GM21717 (cell line): Measurements from ENCODE around the gene DPP3.

Source experiments
- ATAC-seq: cut with Tn5 transposase; IDR thresholded peaks from one replicate; pipeline ENCODE4 v1.9.1; 2021; ENCODE audit warnings: mild to moderate bottlenecking, moderate library complexity; ENCODE audit not compliant: unreplicated experiment

The DPP3 gene

DNA sequence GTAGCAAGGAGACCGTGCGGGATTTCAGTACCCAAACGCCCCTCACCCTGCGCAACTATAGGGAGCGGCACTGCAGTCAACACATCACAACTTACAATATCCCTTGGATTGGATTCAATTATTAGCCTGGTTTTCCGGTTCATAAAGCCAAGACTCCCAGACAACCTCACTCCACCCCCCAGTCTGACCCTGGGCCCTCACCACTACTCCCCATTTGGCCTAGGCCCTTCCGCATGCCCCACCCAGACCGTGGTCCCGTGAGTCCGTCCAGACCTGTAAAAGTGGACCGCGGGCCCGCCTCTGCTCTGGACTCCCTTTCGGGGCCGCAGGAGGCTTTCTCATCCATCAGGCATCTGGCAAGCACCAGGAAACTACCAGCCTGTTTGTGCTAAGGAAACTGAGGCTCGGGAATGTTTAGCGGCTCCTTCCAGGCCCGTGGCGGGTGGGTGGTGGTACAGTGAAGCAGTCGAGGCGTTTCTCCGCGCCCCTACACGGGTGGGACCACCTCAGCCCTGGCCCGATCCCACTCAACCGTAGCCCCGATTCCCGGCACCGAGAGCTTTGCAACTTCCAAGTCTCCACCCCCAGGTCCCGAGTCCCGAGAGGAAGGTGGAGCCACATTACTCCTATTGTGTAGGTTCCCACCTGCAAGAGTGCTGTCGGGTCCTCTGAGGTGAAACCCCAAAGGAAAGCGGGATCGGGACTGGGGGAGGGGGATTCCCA, 679 bp upstream of the DPP3 start:
- ATAC-seq: no peak

DNA sequence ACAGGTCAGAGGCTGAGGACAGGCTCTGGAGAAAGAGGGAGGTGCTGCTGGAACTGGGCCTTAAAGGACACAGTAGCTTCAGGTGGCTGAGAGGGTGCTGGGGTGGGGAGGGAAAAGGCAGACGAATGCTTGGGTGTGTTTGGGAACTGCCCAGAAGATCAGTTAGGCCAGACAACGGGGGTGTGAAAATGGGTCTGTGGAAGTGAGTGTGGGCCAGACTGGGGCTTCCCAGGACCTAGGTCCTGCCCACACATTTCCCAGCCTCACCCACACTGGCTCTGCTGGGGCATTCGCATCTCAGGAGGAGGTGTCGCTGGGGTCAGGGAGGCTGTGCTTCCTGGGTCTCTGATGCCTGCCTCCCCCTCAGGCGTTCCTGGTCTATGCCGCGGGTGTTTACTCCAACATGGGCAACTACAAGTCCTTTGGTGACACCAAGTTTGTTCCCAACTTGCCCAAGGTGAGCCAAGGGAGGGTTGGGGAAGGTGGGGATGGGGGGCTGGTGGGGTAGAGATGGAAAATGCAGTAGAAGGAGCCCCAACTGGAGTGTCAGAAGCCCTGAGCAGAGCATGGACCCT, 4.7 kb downstream of the DPP3 start:
- no peak for ATAC-seq

- ATAC-seq: no peak
Measured at GRCh38 chr11:66488957-66489356, 8.7 kb downstream of the DPP3 start.

- ATAC-seq: no peak
Measured at GRCh38 chr11:66489636-66490035, 9.4 kb downstream of the DPP3 start.

DNA sequence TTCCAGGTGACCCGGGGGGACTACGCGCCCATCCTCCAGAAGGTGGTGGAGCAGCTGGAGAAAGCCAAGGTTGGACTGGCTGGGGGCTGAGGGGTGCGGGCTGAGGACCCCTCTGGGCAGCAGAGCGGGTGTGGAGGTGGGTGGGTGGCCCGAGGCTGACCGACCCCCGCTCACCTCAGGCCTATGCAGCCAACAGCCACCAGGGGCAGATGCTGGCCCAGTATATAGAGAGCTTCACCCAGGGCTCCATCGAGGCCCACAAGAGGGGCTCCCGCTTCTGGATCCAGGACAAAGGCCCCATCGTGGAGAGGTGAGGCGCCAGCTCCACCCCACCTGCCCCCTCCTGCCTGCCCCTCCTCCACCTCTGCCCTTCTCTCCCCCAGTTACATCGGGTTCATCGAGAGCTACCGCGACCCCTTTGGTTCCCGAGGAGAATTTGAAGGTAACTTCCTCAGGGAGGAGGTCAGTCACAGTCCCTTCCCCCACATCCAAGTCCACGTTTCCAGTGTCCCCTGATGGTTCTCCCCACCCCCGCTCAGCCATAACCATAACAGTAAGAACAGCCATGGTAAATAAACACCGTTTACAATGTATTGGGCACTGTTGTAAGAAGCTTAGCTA, 11.2 kb downstream of the DPP3 start:
- no peak for ATAC-seq

DNA sequence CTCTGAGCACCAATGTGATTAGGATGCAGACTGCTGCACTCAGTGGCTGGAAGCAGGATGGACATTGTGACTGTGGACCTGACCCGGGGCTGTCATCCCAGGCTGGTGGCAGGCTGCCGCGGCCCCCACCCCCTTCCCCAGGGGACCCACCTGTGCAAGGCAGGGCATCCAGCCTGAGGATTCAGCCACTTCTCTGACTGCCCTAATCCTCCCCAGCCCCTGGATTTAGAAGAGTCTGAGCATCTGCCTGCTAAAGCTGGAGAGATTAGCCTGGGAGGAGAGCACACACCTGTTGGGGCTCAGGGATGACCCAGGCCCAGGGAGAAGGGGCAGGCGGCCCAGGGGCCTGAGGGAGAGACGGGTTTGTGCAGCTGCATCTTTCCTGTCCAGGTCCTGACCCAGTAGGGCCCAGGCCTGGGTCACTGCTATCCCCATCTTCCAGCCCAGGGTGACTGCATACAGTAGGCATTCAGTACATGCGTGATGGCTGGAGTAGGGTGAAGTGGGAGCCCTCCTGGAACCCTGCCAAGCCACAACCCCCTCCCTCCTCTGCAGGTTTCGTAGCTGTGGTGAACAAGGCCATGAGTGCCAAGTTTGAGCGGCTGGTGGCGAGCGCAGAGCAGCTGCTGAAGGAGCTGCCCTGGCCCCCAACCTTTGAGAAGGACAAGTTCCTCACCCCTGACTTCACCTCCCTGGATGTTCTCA, 12.1 kb downstream of the DPP3 start:
- ATAC-seq: no peak

GRCh38 chr11:66493130-66493529, 12.9 kb downstream of the DPP3 start:
- ATAC-seq: no peak

GRCh38 chr11:66494458-66494857, 14.2 kb downstream of the DPP3 start:
- no peak for ATAC-seq

DNA sequence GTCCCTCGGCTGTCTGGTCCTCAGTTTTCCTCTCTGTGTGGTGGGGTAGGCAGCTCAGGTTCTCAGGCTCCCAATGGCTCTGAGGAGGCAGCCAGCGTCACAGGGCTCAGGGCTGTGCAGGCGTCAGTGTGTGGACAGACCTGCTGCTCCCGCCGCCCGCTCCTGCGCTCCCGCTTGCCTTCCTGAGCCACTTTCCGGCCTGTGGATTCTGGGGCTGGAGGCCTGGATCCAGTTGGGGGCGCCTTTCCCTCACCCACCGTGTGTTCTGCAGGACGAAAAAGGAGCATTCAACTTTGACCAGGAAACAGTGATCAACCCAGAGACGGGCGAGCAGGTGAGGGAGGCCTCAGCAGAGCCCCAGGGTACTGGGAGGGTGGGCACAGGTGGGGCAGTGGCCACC, 14.7 kb downstream of the DPP3 start:
- no peak for ATAC-seq

DNA sequence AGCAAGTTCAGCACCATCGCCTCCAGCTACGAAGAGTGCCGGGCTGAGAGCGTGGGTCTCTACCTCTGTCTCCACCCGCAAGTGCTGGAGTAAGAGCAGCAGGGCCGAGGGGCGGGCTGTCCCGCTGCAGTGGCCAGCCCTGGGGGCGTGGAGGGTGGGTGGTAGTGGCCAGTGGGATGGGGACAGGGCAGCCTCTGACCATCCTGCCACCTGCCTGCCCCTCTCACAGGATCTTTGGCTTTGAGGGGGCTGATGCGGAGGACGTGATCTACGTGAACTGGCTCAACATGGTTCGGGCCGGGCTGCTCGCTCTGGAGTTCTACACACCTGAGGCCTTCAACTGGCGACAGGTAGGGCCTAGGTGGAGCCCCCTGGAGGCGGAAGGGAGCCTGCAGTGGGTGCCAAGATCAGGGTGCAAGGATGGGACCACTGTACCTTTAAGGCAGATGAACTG, 15.2 kb downstream of the DPP3 start:
- no peak for ATAC-seq

- ATAC-seq: no peak
Measured at GRCh38 chr11:66497206-66497605, 17.0 kb downstream of the DPP3 start.

DNA sequence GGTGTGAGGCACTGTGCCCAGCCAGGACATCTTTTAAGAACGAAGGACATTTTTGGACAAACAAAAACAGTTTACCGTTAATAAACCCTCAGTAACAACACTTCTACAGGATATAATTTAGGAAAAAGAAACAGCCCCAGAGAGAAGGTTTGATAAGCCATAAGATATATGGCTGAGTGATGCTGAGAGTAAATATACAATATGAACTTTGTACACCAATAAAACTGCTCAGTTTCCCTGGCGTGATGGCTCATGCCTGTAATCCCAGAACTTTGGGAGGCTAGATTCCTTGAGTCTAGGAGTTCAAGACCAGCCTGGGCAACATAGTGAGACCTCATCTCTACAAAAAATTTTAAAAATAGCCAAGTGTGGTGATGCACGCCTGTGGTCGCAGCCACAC, 18.3 kb downstream of the DPP3 start:
- ATAC-seq: no peak

DNA sequence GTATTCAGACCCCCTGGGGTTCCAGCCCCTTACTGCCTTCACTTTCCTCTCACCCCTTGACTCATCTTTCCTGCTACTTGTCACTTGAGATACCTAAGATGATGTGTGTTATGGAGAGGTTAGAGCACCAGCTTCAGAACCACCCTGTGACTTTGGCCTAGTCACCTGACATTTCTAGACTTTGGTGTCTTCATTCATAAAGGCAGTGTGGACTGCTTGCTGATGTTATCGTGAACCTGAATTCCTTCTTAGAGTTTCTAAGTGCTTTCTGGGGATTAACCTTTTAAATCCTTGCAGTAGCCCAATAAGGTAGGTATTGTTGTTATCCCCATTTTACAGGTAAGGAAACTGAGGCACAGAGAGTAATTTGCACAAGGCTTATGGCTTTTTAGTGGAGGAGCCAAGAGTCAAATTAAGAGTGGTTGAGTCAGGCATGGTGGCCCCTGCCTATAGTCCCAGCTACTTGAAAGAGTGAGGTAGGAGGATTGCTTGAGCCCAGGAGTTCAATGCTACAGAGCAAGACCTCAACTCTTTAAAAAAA, 25.1 kb downstream of the DPP3 start:
- no peak for ATAC-seq

DNA sequence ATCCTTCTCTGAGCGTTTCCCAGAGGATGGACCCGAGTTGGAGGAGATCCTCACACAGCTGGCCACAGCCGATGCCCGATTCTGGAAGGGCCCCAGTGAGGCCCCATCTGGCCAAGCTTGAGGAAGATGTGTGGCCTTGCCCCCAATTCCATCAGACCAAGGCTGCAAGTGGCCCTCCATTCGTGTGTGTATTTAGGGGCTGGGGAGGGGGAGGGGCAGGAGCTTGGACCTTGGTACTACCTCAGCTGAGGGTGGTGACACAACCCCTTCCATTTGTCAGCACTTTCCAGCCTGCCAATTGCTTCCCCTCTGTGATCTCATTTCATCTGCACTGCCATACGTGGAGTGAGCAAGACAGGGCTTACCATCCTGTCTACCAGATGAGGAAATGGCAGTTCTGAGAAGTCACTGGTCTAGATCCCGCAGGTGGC, 28.9 kb downstream of the DPP3 start:
- no peak for ATAC-seq

- ATAC-seq: no peak
Measured at GRCh38 chr11:66510271-66510989, 30.2 kb downstream of the DPP3 start, which contains the start of gene BBS1. BBS1 (plus strand) TSS chr11:66510635; CDS start chr11:66510660, 25 bp downstream.

GRCh38 chr11:66510990-66511339, 30.7 kb downstream of the DPP3 start:
- no peak for ATAC-seq

GRCh38 chr11:66523611-66524010, 43.4 kb downstream of the DPP3 start:
- no peak for ATAC-seq

DNA sequence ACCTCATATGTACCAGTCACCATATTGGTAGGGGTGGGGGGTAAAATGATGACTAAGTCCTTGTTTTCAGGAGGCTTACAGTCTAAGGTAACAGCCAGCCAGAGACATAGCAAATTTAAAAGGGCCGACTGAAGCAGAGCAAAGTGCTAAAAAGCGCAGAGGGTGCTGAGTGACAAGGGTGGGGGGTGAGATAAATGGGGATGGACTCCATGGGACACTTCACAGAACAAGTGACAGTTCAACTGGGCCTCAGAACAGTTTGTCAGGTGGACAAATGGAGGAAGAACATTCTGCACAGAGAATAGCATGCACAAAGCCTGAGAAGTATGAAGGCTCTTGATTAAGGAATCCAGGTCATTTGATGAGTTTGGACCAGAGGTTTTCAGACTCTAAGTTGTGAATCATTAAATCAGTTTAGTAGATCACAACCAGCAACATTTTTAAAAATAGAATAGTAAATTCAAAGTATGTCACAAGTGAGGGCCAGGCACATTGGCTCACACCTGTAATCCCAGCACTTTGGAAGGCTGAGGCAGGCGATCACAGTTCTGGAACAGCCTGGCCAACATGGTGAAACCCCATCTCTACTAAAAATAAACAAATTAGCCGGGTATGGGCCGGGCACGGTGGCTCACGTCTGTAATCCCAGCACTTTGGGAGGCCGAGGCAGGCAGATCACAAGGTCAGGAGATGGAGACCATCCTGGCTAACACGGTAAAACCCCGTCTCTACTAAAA, 44.2 kb downstream of the DPP3 start:
- no peak for ATAC-seq

DNA sequence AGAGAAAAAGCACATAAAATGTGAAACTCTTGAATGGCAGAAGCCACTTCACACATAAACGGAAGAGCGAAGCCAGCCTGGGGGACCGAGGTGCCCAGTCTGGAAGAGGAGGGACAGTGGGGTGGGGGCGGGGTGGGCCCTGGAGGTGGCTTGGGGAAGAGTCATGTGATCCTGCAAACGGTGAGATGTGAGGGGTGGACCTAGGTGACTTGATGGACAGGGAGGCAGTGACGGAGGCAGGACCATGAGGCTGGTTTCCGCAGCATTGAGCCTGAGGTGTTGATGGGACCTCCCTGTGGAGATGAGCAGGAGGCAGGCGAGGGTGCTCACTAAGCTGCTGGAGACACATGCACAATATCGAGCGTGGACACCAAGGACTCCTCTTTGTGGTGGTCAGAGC, 48.8 kb downstream of the DPP3 start:
- no peak for ATAC-seq

- no peak for ATAC-seq
Measured at GRCh38 chr11:66529655-66530054, 49.4 kb downstream of the DPP3 start.
